Colonic mucosa (tissue), 4 donors: ENCODE results near the gene HTR6. TPM values are rescaled to one million over a fixed set of nuclear protein-coding genes. Genes with fewer than 3 reads are reported as not detected.
"Not testable (repeated sequence)": the region's sequence is repeated elsewhere in the genome, so short reads cannot be mapped to it uniquely, and the experiment has no call there.

Experiments used
- DNase-seq: peaks from one replicate; pipeline ENCODE4 v3.0.0-alpha.2; 2020
- H3K27ac ChIP-seq: fragments of 200-600 bp; one replicate; pipeline ENCODE4 v1.8.0; 2021
- H3K27me3 ChIP-seq: fragments of 200-600 bp; one replicate; pipeline ENCODE4 v1.8.0; 2021
- H3K36me3 ChIP-seq: fragments of 200-600 bp; one replicate; pipeline ENCODE4 v1.8.0; 2021
- H3K4me1 ChIP-seq: fragments of 200-600 bp; one replicate; pipeline ENCODE4 v1.8.0; 2021; ENCODE audit warnings: mild to moderate bottlenecking
- H3K4me3 ChIP-seq: fragments of 200-600 bp; one replicate; pipeline ENCODE4 v1.8.0; 2021
- H3K9ac ChIP-seq, 2 donors: one replicate each; pipeline ENCODE4 v1.7.0; 2013; ENCODE audit warnings: control low read depth in 2 of 2, low read depth in 2 of 2, low read length in 2 of 2
- H3K9me3 ChIP-seq: fragments of 200-600 bp; one replicate; pipeline ENCODE4 v1.8.0; 2021
- CTCF ChIP-seq: fragments of 200-600 bp; IDR thresholded peaks from one replicate; pipeline ENCODE4 v1.8.0; 2022; ENCODE audit warnings: antibody characterized with exemption, mild to moderate bottlenecking
- intact Hi-C: fragments of 100-400 bp; cut with DNase I; formaldehyde crosslinking; loops from one replicate; pipeline ENCODE4 v1.14.1; 2022
- total RNA-seq, 2 donors: library from RNA; stranded (reverse); fragmentation: NEBNext Ultra II Directional in 1 of 2; extraction: Animal tissue kit (Norgen Biotek cat#: 25700) in 1 of 2; gene quantifications; one replicate each; pipeline ENCODE4 v1.2.1, GENCODE V29; 2021
- donor health status: healthy.
- donor health status: DM: no; HTN: no; CAD: no.
- donor health status: DM: no; HTN: no; CAD: no.

HTR6 gene
- total RNA-seq, 2 donors from 2014 or later = not detected

GRCh38 chr1:19625291-19625937 is 39.3 kb upstream of the HTR6 start:
- no peak overlapping the region for H3K4me3 ChIP-seq
- no peak overlapping the region for H3K9ac ChIP-seq
- H3K4me1 ChIP-seq = peaks cover 3% of the 10 kb centered on the region
- no peaks in the 10 kb centered on the region for H3K9me3 ChIP-seq
- H3K27ac ChIP-seq = no peak overlapping the region
- no peaks in the 10 kb centered on the region for H3K27me3 ChIP-seq
- peaks cover 4% of the 10 kb centered on the region for H3K36me3 ChIP-seq
- TF ChIP-seq CTCF = no peak
- intact Hi-C loops = no loop called here
- DNase-seq = no peak

- no peaks in the 10 kb centered on the region for H3K4me1 ChIP-seq
- H3K9me3 ChIP-seq = no peaks in the 10 kb centered on the region
- H3K9ac ChIP-seq = no peak overlapping the region
- no peak overlapping the region for H3K4me3 ChIP-seq
- intact Hi-C loops = no loop called here
- no peaks in the 10 kb centered on the region for H3K27me3 ChIP-seq
- TF ChIP-seq CTCF = no peak
- H3K36me3 ChIP-seq = peaks cover 3% of the 10 kb centered on the region
- no peak for DNase-seq
- H3K27ac ChIP-seq = no peak overlapping the region
Measured at GRCh38 chr1:19628879-19629278, 35.8 kb upstream of the HTR6 start.

GRCh38 chr1:19629357-19629756 is 35.3 kb upstream of the HTR6 start:
- TF ChIP-seq CTCF = no peak
- no peaks in the 10 kb centered on the region for H3K27me3 ChIP-seq
- H3K4me3 ChIP-seq = no peak overlapping the region
- no peak overlapping the region for H3K9ac ChIP-seq
- no peak overlapping the region for H3K27ac ChIP-seq
- H3K4me1 ChIP-seq = no peaks in the 10 kb centered on the region
- no peak for DNase-seq
- H3K36me3 ChIP-seq = no peaks in the 10 kb centered on the region
- intact Hi-C loops = no loop called here
- no peaks in the 10 kb centered on the region for H3K9me3 ChIP-seq

- H3K9me3 ChIP-seq, H3K27ac ChIP-seq, H3K9ac ChIP-seq, H3K4me3 ChIP-seq, H3K27me3 ChIP-seq, H3K36me3 ChIP-seq, H3K4me1 ChIP-seq, DNase-seq, intact Hi-C loops: not testable (repeated sequence)
Measured at GRCh38 chr1:19630192-19630591, 34.5 kb upstream of the HTR6 start.

GRCh38 chr1:19630720-19631395 is 33.8 kb upstream of the HTR6 start:
- Histone ChIP-seq H3K4me1 (no peaks in the 10 kb centered on the region), H3K27me3 (no peaks in the 10 kb centered on the region), H3K27ac (no peak overlapping the region), H3K4me3 (no peak overlapping the region), H3K9ac (no peak overlapping the region), H3K9me3 (no peaks in the 10 kb centered on the region), H3K36me3 (no peaks in the 10 kb centered on the region)
- DNase-seq = no peak
- no peak for TF ChIP-seq CTCF
- intact Hi-C loops = no loop called here

GRCh38 chr1:19632211-19632610 is 32.5 kb upstream of the HTR6 start:
- H3K27ac ChIP-seq = no peak overlapping the region
- no peaks in the 10 kb centered on the region for H3K4me1 ChIP-seq
- no peaks in the 10 kb centered on the region for H3K27me3 ChIP-seq
- no peaks in the 10 kb centered on the region for H3K9me3 ChIP-seq
- no peaks in the 10 kb centered on the region for H3K36me3 ChIP-seq
- no peak for TF ChIP-seq CTCF
- H3K4me3 ChIP-seq = no peak overlapping the region
- intact Hi-C loops = no loop called here
- no peak for DNase-seq
- no peak overlapping the region for H3K9ac ChIP-seq
